K562 (cell line): ENCODE results near the gene CDH12.

Source experiments
- CTCF ChIP-seq, 3 experiments: IDR thresholded peaks in 2 of 3; conservative IDR thresholded peaks in 1 of 3; 2 replicates each; pipeline ENCODE4 v1.5.1; 2011 to 2012; ENCODE audit warnings: low read length in 3 of 3, mild to moderate bottlenecking in 3 of 3, control low read depth in 2 of 3, improper control_type of control experiment in 1 of 3, inconsistent platforms in 1 of 3, low read depth in 1 of 3, mixed read lengths in 1 of 3, moderate library complexity in 1 of 3; ENCODE audit not compliant: insufficient read depth in 2 of 3
- FOXK2 ChIP-seq, 2 experiments: fragments of 450-650 bp; IDR thresholded peaks in 1 of 2; conservative IDR thresholded peaks in 1 of 2; 2 replicates each; pipeline ENCODE4 v1.6.1; 2016; ENCODE audit warnings: low read depth in 2 of 2, mild to moderate bottlenecking in 1 of 2
- NRF1 ChIP-seq, 2 experiments: fragments of 450-650 bp; IDR thresholded peaks in 1 of 2; conservative IDR thresholded peaks in 1 of 2; 2 replicates each; pipeline ENCODE4 v1.6.1; 2014; ENCODE audit warnings: mild to moderate bottlenecking in 2 of 2
- SMC3 ChIP-seq: conservative IDR thresholded peaks from 2 replicates; pipeline ENCODE4 v1.6.1; 2011; ENCODE audit warnings: low read depth, low read length, improper control_type of control experiment; ENCODE audit not compliant: insufficient read depth
- TEAD4 ChIP-seq, 2 experiments: sonication (generic) in 1 of 2; formaldehyde crosslinking in 1 of 2; IDR thresholded peaks; 2 replicates each; pipeline versions ENCODE4 v1.6.1 to v1.8.0; 2012 to 2022; ENCODE audit warnings: borderline replicate concordance in 1 of 2, inconsistent platforms in 1 of 2, low read length in 1 of 2, mild to moderate bottlenecking in 1 of 2, missing genetic modification reagents in 1 of 2
- TF ChIP-seq, protein P1 (sequence below): sonication (generic); formaldehyde crosslinking; IDR thresholded peaks from 2 replicates; pipeline ENCODE4 v1.8.1; 2023; ENCODE audit warnings: mild to moderate bottlenecking, missing genetic modification reagents

DNA sequence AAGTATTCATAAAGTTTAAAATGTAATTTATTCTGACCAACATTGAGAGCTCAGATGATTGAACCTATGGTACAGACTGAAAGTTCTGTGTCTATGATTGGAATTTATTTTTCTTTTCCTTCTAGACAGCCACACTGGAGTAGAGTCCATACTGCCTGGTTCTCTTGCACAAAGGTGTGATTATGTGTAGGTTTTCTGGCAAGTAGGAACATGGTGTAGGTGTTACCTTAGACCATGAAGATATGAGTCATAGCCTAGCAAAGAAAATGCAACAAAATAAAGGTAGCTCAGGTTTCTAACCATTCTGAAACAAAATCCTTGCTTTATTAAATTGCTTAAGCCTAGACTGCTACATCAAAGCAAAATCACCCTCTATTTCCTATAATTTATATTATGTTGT lies 143.4 kb downstream of the CDH12 start:
- TF ChIP-seq, protein P1, sequence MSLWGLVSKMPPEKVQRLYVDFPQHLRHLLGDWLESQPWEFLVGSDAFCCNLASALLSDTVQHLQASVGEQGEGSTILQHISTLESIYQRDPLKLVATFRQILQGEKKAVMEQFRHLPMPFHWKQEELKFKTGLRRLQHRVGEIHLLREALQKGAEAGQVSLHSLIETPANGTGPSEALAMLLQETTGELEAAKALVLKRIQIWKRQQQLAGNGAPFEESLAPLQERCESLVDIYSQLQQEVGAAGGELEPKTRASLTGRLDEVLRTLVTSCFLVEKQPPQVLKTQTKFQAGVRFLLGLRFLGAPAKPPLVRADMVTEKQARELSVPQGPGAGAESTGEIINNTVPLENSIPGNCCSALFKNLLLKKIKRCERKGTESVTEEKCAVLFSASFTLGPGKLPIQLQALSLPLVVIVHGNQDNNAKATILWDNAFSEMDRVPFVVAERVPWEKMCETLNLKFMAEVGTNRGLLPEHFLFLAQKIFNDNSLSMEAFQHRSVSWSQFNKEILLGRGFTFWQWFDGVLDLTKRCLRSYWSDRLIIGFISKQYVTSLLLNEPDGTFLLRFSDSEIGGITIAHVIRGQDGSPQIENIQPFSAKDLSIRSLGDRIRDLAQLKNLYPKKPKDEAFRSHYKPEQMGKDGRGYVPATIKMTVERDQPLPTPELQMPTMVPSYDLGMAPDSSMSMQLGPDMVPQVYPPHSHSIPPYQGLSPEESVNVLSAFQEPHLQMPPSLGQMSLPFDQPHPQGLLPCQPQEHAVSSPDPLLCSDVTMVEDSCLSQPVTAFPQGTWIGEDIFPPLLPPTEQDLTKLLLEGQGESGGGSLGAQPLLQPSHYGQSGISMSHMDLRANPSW (CRISPR knock-in tag) = no peak
- TF ChIP-seq SMC3 (no peak), TEAD4 (IDR thresholded peaks at IDR 0.05; ENCODE audit: low read length) (no peak), TEAD4 (CRISPR knock-in tag; IDR thresholded peaks at IDR 0.05; ENCODE audit: borderline replicate concordance) (no peak), NRF1 (conservative IDR thresholded peaks at IDR 0.05 in 1 of 2, IDR thresholded peaks at IDR 0.05 in 1 of 2) (no peak), FOXK2 (conservative IDR thresholded peaks at IDR 0.05 in 1 of 2, IDR thresholded peaks at IDR 0.05 in 1 of 2; ENCODE audit: low read depth in 2 of 2) (no peak), CTCF (IDR thresholded peaks at IDR 0.05 in 2 of 3, conservative IDR thresholded peaks at IDR 0.05 in 1 of 3; ENCODE audit: insufficient read depth in 2 of 3, low read depth in 1 of 3, low read length in 3 of 3) (no peak)
